HG02678 (cell line): Measurements from ENCODE around the gene TERT.
"Not testable (repeated sequence)": the region's sequence is repeated elsewhere in the genome, so short reads cannot be mapped to it uniquely, and the experiment has no call there.

Source experiments
- ATAC-seq: cut with Tn5 transposase; IDR thresholded peaks from one replicate; pipeline ENCODE4 v1.9.1; 2021; ENCODE audit warnings: mild to moderate bottlenecking, moderate library complexity; ENCODE audit not compliant: unreplicated experiment

Gene TERT

GRCh38 chr5:1294835-1295649 lies at the start of gene TERT:
TERT (minus strand) TSS chr5:1295068; CDS start chr5:1294989, 79 bp downstream.
- no peak for ATAC-seq

GRCh38 chr5:1343931-1344901 lies 49.3 kb upstream of the TERT start:
- ATAC-seq = peak; percentile 33

- ATAC-seq = no peak
Observed at GRCh38 chr5:1343315-1343751, 48.5 kb upstream of the TERT start.

- not testable (repeated sequence) for ATAC-seq
Observed at GRCh38 chr5:1342711-1343110, 47.8 kb upstream of the TERT start.

- ATAC-seq = no peak
Observed at GRCh38 chr5:1342268-1342667, 47.4 kb upstream of the TERT start.

- ATAC-seq = no peak
Observed at GRCh38 chr5:1341863-1342262, 47.0 kb upstream of the TERT start.

- ATAC-seq = not testable (repeated sequence)
Observed at GRCh38 chr5:1339818-1340210, 44.9 kb upstream of the TERT start.

GRCh38 chr5:1339139-1339817 lies 44.4 kb upstream of the TERT start:
- ATAC-seq = not testable (repeated sequence)

GRCh38 chr5:1338506-1339070 lies 43.7 kb upstream of the TERT start:
- no peak for ATAC-seq

- no peak for ATAC-seq
Observed at GRCh38 chr5:1338196-1338490, 43.3 kb upstream of the TERT start.

GRCh38 chr5:1337489-1338195 lies 42.8 kb upstream of the TERT start:
- ATAC-seq = no peak

- no peak for ATAC-seq
Observed at GRCh38 chr5:1336749-1337488, 42.1 kb upstream of the TERT start.

GRCh38 chr5:1336106-1336561 lies 41.3 kb upstream of the TERT start:
- no peak for ATAC-seq

- ATAC-seq = no peak
Observed at GRCh38 chr5:1335540-1336095, 40.8 kb upstream of the TERT start.

GRCh38 chr5:1334831-1335539 lies 40.1 kb upstream of the TERT start:
- ATAC-seq = no peak

GRCh38 chr5:1333986-1334385 lies 39.1 kb upstream of the TERT start:
- ATAC-seq = no peak

GRCh38 chr5:1333286-1333685 lies 38.4 kb upstream of the TERT start:
- ATAC-seq = not testable (repeated sequence)

GRCh38 chr5:1332461-1333001 lies 37.7 kb upstream of the TERT start:
- ATAC-seq = no peak
